Ascending aorta (tissue), 2 donors: Measurements from ENCODE around the gene FMN1. TPM values are rescaled to one million over a fixed set of nuclear protein-coding genes. Genes with fewer than 3 reads are reported as not detected.

Experiments used
- DNase-seq, 2 donors: peaks; one replicate each; pipeline ENCODE4 v3.0.0-alpha.2; 2019; ENCODE audit warnings: low spot score in 2 of 2
- H3K27ac ChIP-seq, 2 donors: fragments of 200-600 bp; sonication (generic); one replicate each; pipeline ENCODE4 v1.5.1; 2016 to 2017; ENCODE audit warnings: mild to moderate bottlenecking in 1 of 2
- H3K27me3 ChIP-seq: fragments of 200-600 bp; sonication (generic); one replicate; pipeline ENCODE4 v1.5.1; 2017
- H3K36me3 ChIP-seq, 2 donors: fragments of 200-600 bp; sonication (generic); one replicate each; pipeline ENCODE4 v1.5.1; 2016
- H3K4me1 ChIP-seq, 2 donors: fragments of 200-600 bp; sonication (generic); one replicate each; pipeline ENCODE4 v1.5.1; 2016 to 2017; ENCODE audit warnings: mild to moderate bottlenecking in 1 of 2
- H3K4me3 ChIP-seq, 2 donors: fragments of 200-600 bp; sonication (generic); one replicate each; pipeline ENCODE4 v1.5.1; 2016 to 2017; ENCODE audit warnings: mild to moderate bottlenecking in 1 of 2
- H3K9me3 ChIP-seq, 2 donors: fragments of 200-600 bp; sonication (generic); one replicate each; pipeline ENCODE4 v1.5.1; 2016
- CTCF ChIP-seq, 3 experiments: fragments of 200-600 bp in 2 of 3; fragments of 450-650 bp in 1 of 3; sonication (generic) in 2 of 3; IDR thresholded peaks; one replicate each; pipeline ENCODE4 v1.5.1; 2016 to 2019; ENCODE audit warnings: antibody characterized with exemption in 3 of 3, mild to moderate bottlenecking in 1 of 3, moderate library complexity in 1 of 3
- intact Hi-C: fragments of 100-400 bp; cut with DNase I; formaldehyde crosslinking; loops from one replicate; pipeline ENCODE4 v1.15.1; 2023
- total RNA-seq: library from RNA; depleted of rRNA; stranded (reverse); fragments of >200 nt; gene quantifications from one replicate; pipeline ENCODE4 v1.1.0, GENCODE V29; 2016

Gene FMN1
- total RNA-seq, 1 donor from 2014 or later: 4.3 TPM

DNA sequence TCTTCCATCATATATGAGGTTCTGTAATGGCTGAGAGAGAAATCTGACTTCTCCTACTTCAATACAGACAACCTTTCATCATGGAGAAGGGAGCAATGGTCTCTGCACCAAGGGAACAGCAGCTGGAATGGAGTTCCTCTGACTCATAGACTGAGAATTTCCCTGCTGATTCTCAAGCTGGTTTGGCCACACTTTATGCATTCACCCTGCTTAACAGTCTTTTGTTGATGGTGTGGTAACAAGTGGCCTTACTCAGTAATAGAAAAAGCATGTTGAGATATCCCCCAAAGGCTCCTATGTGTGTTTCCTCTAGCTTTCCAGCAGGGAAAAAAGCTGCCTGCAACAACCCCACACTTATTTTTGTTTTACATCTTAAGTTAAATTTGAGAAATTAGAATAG is 338.6 kb downstream of the FMN1 start:
- Histone ChIP-seq H3K27me3 (no peaks in the 10 kb centered on the region), H3K9me3 (no peaks in the 10 kb centered on the region), H3K27ac (peak overlapping the region; percentile 77 to 84), H3K36me3 (no peaks in the 10 kb centered on the region), H3K4me3 (no peak overlapping the region), H3K4me1 (peaks cover 5 to 19% of the 10 kb centered on the region in 2 donors)
- intact Hi-C loops: no loop called here
- DNase-seq: peak in 1 of 2 donors; percentile 74
- TF ChIP-seq CTCF (IDR thresholded peaks at IDR 0.05): no peak

DNA sequence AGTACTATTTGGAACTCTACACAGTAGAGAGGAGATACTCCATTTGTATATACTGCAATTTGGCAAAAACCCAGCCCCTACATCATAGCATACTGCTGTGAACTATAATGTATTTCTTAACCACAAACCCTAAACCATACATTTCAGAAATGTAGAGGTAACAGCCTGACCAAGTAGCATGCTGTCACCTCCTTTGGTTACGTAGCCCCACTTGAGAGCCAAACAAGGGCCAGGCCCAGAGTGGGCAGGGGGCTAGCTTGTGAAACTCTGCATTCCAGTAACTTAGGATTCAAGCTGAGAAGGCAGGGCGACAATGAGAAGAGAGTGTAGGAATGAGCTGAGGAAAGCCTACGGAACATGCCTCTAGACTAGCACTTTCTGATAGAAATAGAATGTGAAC is 340.9 kb downstream of the FMN1 start:
- DNase-seq: no peak
- H3K4me3 ChIP-seq: no peak overlapping the region
- H3K4me1 ChIP-seq: peaks cover 5 to 19% of the 10 kb centered on the region in 2 donors
- intact Hi-C loops: no loop called here
- H3K27me3 ChIP-seq: no peaks in the 10 kb centered on the region
- TF ChIP-seq CTCF (IDR thresholded peaks at IDR 0.05): no peak
- no peaks in the 10 kb centered on the region for H3K36me3 ChIP-seq
- no peak overlapping the region for H3K27ac ChIP-seq
- H3K9me3 ChIP-seq: no peaks in the 10 kb centered on the region

DNA sequence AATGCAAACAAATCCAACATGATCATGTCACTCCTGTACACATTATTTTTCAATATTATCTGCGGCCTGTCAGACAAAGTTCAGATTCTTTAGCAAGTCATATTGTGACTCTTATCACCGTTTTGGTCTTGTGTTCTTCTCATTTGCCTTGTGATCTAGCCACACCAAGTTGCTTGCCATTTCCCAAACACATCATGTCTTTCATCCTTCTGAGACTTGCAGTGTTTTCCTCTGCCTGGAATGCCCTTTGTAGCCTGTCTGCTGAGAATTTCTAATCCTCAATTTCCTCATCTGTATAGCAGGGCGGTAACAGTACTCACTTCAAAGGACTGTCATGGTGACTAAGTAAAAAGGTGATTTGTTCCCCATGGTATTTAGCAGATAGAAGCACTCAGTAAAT is 341.7 kb downstream of the FMN1 start:
- H3K27ac ChIP-seq: peak overlapping the region in 1 of 2 donors; percentile 79
- DNase-seq: no peak
- H3K36me3 ChIP-seq: no peaks in the 10 kb centered on the region
- TF ChIP-seq CTCF (IDR thresholded peaks at IDR 0.05): no peak
- H3K4me1 ChIP-seq: peaks cover 5 to 19% of the 10 kb centered on the region in 2 donors
- no peaks in the 10 kb centered on the region for H3K27me3 ChIP-seq
- no peak overlapping the region for H3K4me3 ChIP-seq
- intact Hi-C loops: no loop called here
- H3K9me3 ChIP-seq: no peaks in the 10 kb centered on the region

GRCh38 chr15:32852017-32852416 is 342.5 kb downstream of the FMN1 start:
- Histone ChIP-seq H3K27me3 (no peaks in the 10 kb centered on the region), H3K27ac (peak overlapping the region; percentile 75 to 79), H3K4me3 (no peak overlapping the region), H3K36me3 (no peaks in the 10 kb centered on the region), H3K9me3 (no peaks in the 10 kb centered on the region), H3K4me1 (peaks cover 5 to 19% of the 10 kb centered on the region in 2 donors)
- TF ChIP-seq CTCF (IDR thresholded peaks at IDR 0.05): no peak
- DNase-seq: no peak
- intact Hi-C loops: no loop called here

- no peak for TF ChIP-seq CTCF (IDR thresholded peaks at IDR 0.05)
- no peaks in the 10 kb centered on the region for H3K9me3 ChIP-seq
- H3K36me3 ChIP-seq: no peaks in the 10 kb centered on the region
- H3K27ac ChIP-seq: peak overlapping the region; percentile 75 to 79
- no peak overlapping the region for H3K4me3 ChIP-seq
- intact Hi-C loops: no loop called here
- peaks cover 5 to 17% of the 10 kb centered on the region in 2 donors for H3K4me1 ChIP-seq
- H3K27me3 ChIP-seq: no peaks in the 10 kb centered on the region
- DNase-seq: no peak
Measured at GRCh38 chr15:32851572-32851971, 342.9 kb downstream of the FMN1 start.
